ENCODE measurements around the gene DHRS7. TPM values are rescaled to one million over a fixed set of nuclear protein-coding genes. Genes with fewer than 3 reads are reported as not detected.

DHRS7 gene
- total and polyA plus RNA-seq, 3 donors from 2014 or later, result 14.6 to 22.9 (median 20.9) TPM

DNA sequence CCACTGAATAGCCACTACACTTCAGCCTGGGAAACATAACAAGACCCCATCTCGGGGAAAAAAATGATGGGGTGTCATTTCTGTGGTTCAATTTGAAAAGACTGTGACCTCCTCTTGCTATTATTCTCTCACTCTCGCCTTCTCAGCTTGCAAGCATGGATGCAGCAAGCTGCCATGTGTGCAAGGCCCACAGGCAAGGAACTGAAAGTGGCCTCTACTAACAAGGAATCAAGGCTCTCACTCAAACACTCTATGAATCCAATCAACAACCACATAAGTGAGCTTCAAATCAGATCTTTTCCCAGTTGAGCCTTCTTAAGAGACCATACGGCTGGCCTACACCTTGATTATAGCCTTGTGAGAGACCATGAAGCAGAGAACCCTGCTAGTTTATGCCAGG, 17.9 kb upstream of the DHRS7 start:
- 84 to 96% methylated on average over 3 of the region's 3 CpGs for WGBS, 2 donors
- Histone ChIP-seq H3K4me1 (no peaks in the 10 kb centered on the region), H3K27me3 (no peaks in the 10 kb centered on the region), H3K27ac (no peak overlapping the region), H3K4me3 (no peak overlapping the region), H3K36me3 (ENCODE audit: low read depth, missing control alignments) (no peaks in the 10 kb centered on the region), H3K9me3 (no peaks in the 10 kb centered on the region)
- intact Hi-C loops (cut with DNase I; ENCODE audit: low total_unique reads), result loop anchor here (10.0 kb wide), 1 partner anchor 118 kb away; no protein-coding TSS in a partner anchor
- DNase-seq, result no peak
- TF ChIP-seq CTCF (IDR thresholded peaks at IDR 0.05) (no peak), POLR2A (IDR thresholded peaks at IDR 0.05) (no peak)

DNA sequence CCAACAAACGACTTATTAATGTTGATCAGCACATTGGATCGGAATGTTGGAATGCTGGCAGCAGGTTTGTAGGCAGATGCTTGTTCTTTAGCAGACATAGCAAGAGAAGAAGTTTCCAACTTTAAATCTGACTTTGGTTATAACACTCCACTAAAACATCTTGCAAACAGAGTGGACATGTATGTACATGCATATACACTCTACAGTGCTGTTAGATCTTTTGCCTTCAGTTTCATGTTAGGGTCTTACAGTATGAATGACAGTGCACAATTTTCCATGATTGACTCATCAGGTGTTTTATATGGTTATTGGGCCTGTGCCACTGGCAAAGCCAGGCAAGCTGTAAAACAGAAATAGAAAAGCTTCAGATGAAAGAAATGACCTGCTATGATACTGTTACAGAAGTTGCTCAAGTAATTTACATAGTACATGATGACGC, 14.3 kb upstream of the DHRS7 start:
- no peaks in the 10 kb centered on the region for H3K36me3 ChIP-seq (ENCODE audit: low read depth, missing control alignments)
- TF ChIP-seq POLR2A (IDR thresholded peaks at IDR 0.05) (no peak), CTCF (IDR thresholded peaks at IDR 0.05) (no peak)
- H3K4me1 ChIP-seq, result no peaks in the 10 kb centered on the region
- DNase-seq, result no peak
- no peak overlapping the region for H3K4me3 ChIP-seq
- H3K27ac ChIP-seq, result no peak overlapping the region
- no peaks in the 10 kb centered on the region for H3K27me3 ChIP-seq
- intact Hi-C loops (cut with DNase I; ENCODE audit: low total_unique reads), result no loop called here
- no peaks in the 10 kb centered on the region for H3K9me3 ChIP-seq
- WGBS, 2 donors, result 82 to 85% methylated on average over 3 of the region's 3 CpGs

GRCh38 chr14:60178820-60179219, 13.6 kb upstream of the DHRS7 start:
- intact Hi-C loops (cut with DNase I; ENCODE audit: low total_unique reads), result no loop called here
- H3K4me3 ChIP-seq, result no peak overlapping the region
- TF ChIP-seq POLR2A (IDR thresholded peaks at IDR 0.05) (no peak), CTCF (IDR thresholded peaks at IDR 0.05) (no peak)
- DNase-seq, result no peak
- no peak overlapping the region for H3K27ac ChIP-seq
- H3K36me3 ChIP-seq (ENCODE audit: low read depth, missing control alignments), result no peaks in the 10 kb centered on the region
- H3K27me3 ChIP-seq, result no peaks in the 10 kb centered on the region
- no peaks in the 10 kb centered on the region for H3K9me3 ChIP-seq
- H3K4me1 ChIP-seq, result no peaks in the 10 kb centered on the region
- WGBS, 2 donors, result 95 to 100% methylated on average over 1 of the region's 1 CpG

- no peaks in the 10 kb centered on the region for H3K4me1 ChIP-seq
- WGBS, 2 donors, result 94 to 98% methylated on average over 1 of the region's 1 CpG
- H3K36me3 ChIP-seq (ENCODE audit: low read depth, missing control alignments), result no peaks in the 10 kb centered on the region
- H3K27me3 ChIP-seq, result no peaks in the 10 kb centered on the region
- no peak for DNase-seq
- TF ChIP-seq CTCF (IDR thresholded peaks at IDR 0.05), result no peak
- TF ChIP-seq POLR2A (IDR thresholded peaks at IDR 0.05), result no peak
- intact Hi-C loops (cut with DNase I; ENCODE audit: low total_unique reads), result no loop called here
- H3K9me3 ChIP-seq, result no peaks in the 10 kb centered on the region
- no peak overlapping the region for H3K4me3 ChIP-seq
- H3K27ac ChIP-seq, result no peak overlapping the region
Measured at GRCh38 chr14:60178164-60178563, 13.0 kb upstream of the DHRS7 start.

- H3K4me1 ChIP-seq, result no peaks in the 10 kb centered on the region
- H3K36me3 ChIP-seq (ENCODE audit: low read depth, missing control alignments), result no peaks in the 10 kb centered on the region
- DNase-seq, result no peak
- no peaks in the 10 kb centered on the region for H3K27me3 ChIP-seq
- no peak overlapping the region for H3K27ac ChIP-seq
- TF ChIP-seq POLR2A (IDR thresholded peaks at IDR 0.05), result no peak
- TF ChIP-seq CTCF (IDR thresholded peaks at IDR 0.05), result no peak
- intact Hi-C loops (cut with DNase I; ENCODE audit: low total_unique reads), result no loop called here
- H3K4me3 ChIP-seq, result no peak overlapping the region
- 87 to 92% methylated on average over 2 of the region's 2 CpGs for WGBS, 2 donors
- no peaks in the 10 kb centered on the region for H3K9me3 ChIP-seq
Measured at GRCh38 chr14:60175255-60175902, 10.2 kb upstream of the DHRS7 start.
